PC-9 (cell line): ENCODE measurements around the gene TUBB4B. TPM values are rescaled to one million over a fixed set of nuclear protein-coding genes. Genes with fewer than 3 reads are reported as not detected.

Experiments
- BruUV-seq: library from RNA; stranded (reverse); fragments of 400-500 nt; replicated peaks from 2 replicates; lab custom pipeline; 2021; lab: Mats Ljungman, UMichigan
- CTCF ChIA-PET: fragments of 300-600 bp; sonication (Branson Sonifier 250); formaldehyde crosslinking; loops from one replicate; lab custom pipeline; 2022; ENCODE audit warnings: antibody characterized with exemption; lab: Charles Lee
- POLR2A ChIA-PET: fragments of 300-600 bp; sonication (Branson Sonifier 250); formaldehyde crosslinking; loops from one replicate; lab custom pipeline; 2022; ENCODE audit warnings: antibody characterized with exemption; ENCODE audit not compliant: unreplicated experiment; lab: Charles Lee
- DNase-seq, 2 experiments: peaks; one replicate each; pipeline versions ENCODE4 v3.0.0 to v3.0.0-alpha.2; 2015 to 2022; ENCODE audit warnings: mixed read lengths in 1 of 2
- H2AFZ ChIP-seq: fragments of 200-600 bp; sonication (generic); 2 replicates; pipeline ENCODE4 v1.8.1; 2017; ENCODE audit warnings: antibody characterized with exemption
- H3F3A ChIP-seq: fragments of 200-600 bp; sonication (generic); 2 replicates; pipeline ENCODE4 v1.8.1; 2017; ENCODE audit warnings: antibody characterized with exemption, mild to moderate bottlenecking, low read depth; ENCODE audit not compliant: insufficient read depth
- H3K27ac ChIP-seq: fragments of 200-600 bp; sonication (generic); 2 replicates; pipeline ENCODE4 v1.6.1; 2016; ENCODE audit warnings: mixed run types
- H3K27me3 ChIP-seq: fragments of 200-600 bp; sonication (generic); 2 replicates; pipeline ENCODE4 v1.6.1; 2016; ENCODE audit warnings: low read depth, mixed run types; ENCODE audit not compliant: insufficient read depth
- H3K36me3 ChIP-seq: fragments of 200-600 bp; sonication (generic); 2 replicates; pipeline ENCODE4 v1.6.1; 2016; ENCODE audit warnings: low read depth, mixed run types
- H3K4me1 ChIP-seq: fragments of 200-600 bp; sonication (generic); replicated peaks from 2 replicates; pipeline ENCODE4 v1.6.1; 2016; ENCODE audit warnings: mixed run types; ENCODE audit not compliant: insufficient read depth
- H3K4me2 ChIP-seq: fragments of 200-600 bp; sonication (generic); 2 replicates; pipeline ENCODE4 v1.6.1; 2017; ENCODE audit warnings: mixed run types
- H3K4me3 ChIP-seq: fragments of 200-600 bp; sonication (generic); 2 replicates; pipeline ENCODE4 v1.6.1; 2016; ENCODE audit warnings: mixed run types
- H3K79me2 ChIP-seq: fragments of 200-600 bp; sonication (generic); 2 replicates; pipeline ENCODE4 v1.6.1; 2017; ENCODE audit warnings: low read depth, mixed run types
- H3K9me2 ChIP-seq: fragments of 200-600 bp; sonication (generic); 2 replicates; pipeline ENCODE4 v1.8.1; 2017; ENCODE audit warnings: mild to moderate bottlenecking; ENCODE audit not compliant: insufficient read depth
- H3K9me3 ChIP-seq: fragments of 200-600 bp; sonication (generic); 2 replicates; pipeline ENCODE4 v1.8.1; 2016; ENCODE audit warnings: low read depth; ENCODE audit not compliant: insufficient read depth
- H4K20me1 ChIP-seq: fragments of 200-600 bp; sonication (generic); 2 replicates; pipeline ENCODE4 v1.8.1; 2017; ENCODE audit not compliant: insufficient read depth
- CTCF ChIP-seq: fragments of 200-600 bp; sonication (generic); conservative IDR thresholded peaks from 2 replicates; pipeline ENCODE4 v1.6.1; 2017; ENCODE audit warnings: mixed run types, antibody characterized with exemption, mild to moderate bottlenecking, moderate library complexity
- EZH2 ChIP-seq: fragments of 200-600 bp; sonication (generic); IDR thresholded peaks from 2 replicates; pipeline ENCODE4 v1.8.0; 2017; ENCODE audit warnings: antibody characterized with exemption, low read depth
- intact Hi-C: fragments of 100-400 bp; cut with micrococcal nuclease; formaldehyde crosslinking; loops from one replicate; pipeline ENCODE4 v1.10.0; 2022; ENCODE audit not compliant: unreplicated experiment
- total RNA-seq: library from RNA; stranded (reverse); gene quantifications from 2 replicates; pipeline ENCODE4 v1.2.3, GENCODE V29; 2021

The TUBB4B gene
- total RNA-seq, 1 experiment from 2014 or later, result 494 TPM

DNA sequence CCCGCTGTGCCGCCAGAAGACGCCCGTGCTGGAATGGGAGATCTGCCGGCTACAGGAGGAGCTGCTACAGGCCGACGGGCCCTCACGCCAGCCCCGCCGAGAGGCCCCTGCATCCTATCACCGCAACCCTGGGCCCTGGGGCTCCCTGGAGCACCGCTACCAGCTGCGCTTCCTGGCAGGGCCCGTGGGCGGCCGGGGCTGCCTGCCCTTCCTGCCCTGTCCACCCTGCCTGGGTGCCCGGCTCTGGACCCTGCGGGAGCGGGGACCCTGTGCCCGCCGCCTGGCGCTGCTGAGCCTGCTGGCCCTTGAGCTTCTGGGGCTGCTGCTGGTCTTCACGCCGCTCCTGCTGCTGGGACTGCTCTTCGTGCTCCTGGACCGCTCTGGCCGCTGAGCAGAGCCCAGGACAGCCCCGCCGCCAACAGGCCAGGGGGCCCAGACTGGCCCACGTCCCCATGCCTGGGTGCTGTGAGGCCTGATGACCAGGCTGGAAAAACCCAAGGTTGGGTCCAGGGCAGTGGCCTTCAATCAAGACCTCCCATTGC lies 22.8 kb upstream of the TUBB4B start:
- Histone ChIP-seq H3K36me3 (no peaks in the 10 kb centered on the region), H3K4me2 (peak overlapping the region; percentile 72), H3K27me3 (no peaks in the 10 kb centered on the region), H2AFZ (no peak overlapping the region), H3K4me3 (no peak overlapping the region; the same call in 1 of the 2 replicates), H4K20me1 (no peaks in the 10 kb centered on the region; the same call in 1 of the 2 replicates), H3K27ac (0 out of 2 replicates have a peak overlapping the region, but pooled peaks have one; percentile 2), H3K9me3 (no peaks in the 10 kb centered on the region), H3K9me2 (no peaks in the 10 kb centered on the region), H3K4me1 (peaks cover 26% of the 10 kb centered on the region), H3K79me2 (no peaks in the 10 kb centered on the region), H3F3A (peaks cover 31% of the 10 kb centered on the region)
- ChIA-PET CTCF (no interaction called here), POLR2A (interaction anchor here (0.7 kb wide), 1 partner anchor 370 kb away, joined by 3 read pairs; no protein-coding TSS in a partner anchor)
- intact Hi-C loops, result no loop called here
- DNase-seq, result no peak
- TF ChIP-seq CTCF, result no peak
- no peak for TF ChIP-seq EZH2
- no TSS peak for BruUV-seq

GRCh38 chr9:137218754-137219271 lies 22.3 kb upstream of the TUBB4B start:
- Histone ChIP-seq H3K4me1 (peaks cover 27% of the 10 kb centered on the region), H3K27ac (0 out of 2 replicates have a peak overlapping the region, but pooled peaks have one; percentile 2), H3K9me3 (no peaks in the 10 kb centered on the region), H3F3A (peaks cover 34% of the 10 kb centered on the region), H3K4me2 (peak overlapping the region; percentile 72), H3K9me2 (no peaks in the 10 kb centered on the region), H3K79me2 (no peaks in the 10 kb centered on the region), H2AFZ (no peak overlapping the region), H3K4me3 (no peak overlapping the region; the same call in 1 of the 2 replicates), H3K36me3 (no peaks in the 10 kb centered on the region), H3K27me3 (no peaks in the 10 kb centered on the region), H4K20me1 (no peaks in the 10 kb centered on the region; the same call in 1 of the 2 replicates)
- DNase-seq, result peak; percentile 80 to 82
- intact Hi-C loops, result no loop called here
- ChIA-PET CTCF (no interaction called here), POLR2A (interaction anchor here (0.6 to 0.7 kb wide), 2 partner anchors 19 to 370 kb away, joined by 3 to 4 read pairs; no protein-coding TSS in a partner anchor)
- no TSS peak for BruUV-seq
- TF ChIP-seq EZH2 (no peak), CTCF (no peak)

GRCh38 chr9:137219757-137220316 lies 21.2 kb upstream of the TUBB4B start:
- peaks cover 37% of the 10 kb centered on the region for H3K4me1 ChIP-seq
- CTCF ChIA-PET, result no interaction called here
- H3K4me3 ChIP-seq, result no peak overlapping the region
- H3K79me2 ChIP-seq, result no peaks in the 10 kb centered on the region
- H3F3A ChIP-seq, result peaks cover 44% of the 10 kb centered on the region
- no peaks in the 10 kb centered on the region; the same call in 1 of the 2 replicates for H4K20me1 ChIP-seq
- H3K36me3 ChIP-seq, result no peaks in the 10 kb centered on the region
- H3K27me3 ChIP-seq, result no peaks in the 10 kb centered on the region
- POLR2A ChIA-PET, result interaction anchor here (0.6 kb wide), 2 partner anchors 13 to 18 kb away, joined by 3 to 4 read pairs; no protein-coding TSS in a partner anchor
- TF ChIP-seq EZH2 (no peak), CTCF (no peak)
- H3K27ac ChIP-seq, result no peak overlapping the region
- DNase-seq, result no peak
- no peak overlapping the region for H3K4me2 ChIP-seq
- H3K9me2 ChIP-seq, result no peaks in the 10 kb centered on the region
- intact Hi-C loops, result no loop called here
- no peak overlapping the region for H2AFZ ChIP-seq
- H3K9me3 ChIP-seq, result no peaks in the 10 kb centered on the region
- BruUV-seq, result no TSS peak
